Fibroblast of lung (primary cell): ENCODE measurements around the gene ZDHHC8. TPM values are rescaled to one million over a fixed set of nuclear protein-coding genes. Genes with fewer than 3 reads are reported as not detected.

Experiments used
- DNase-seq, 2 donors: peaks; one replicate each; pipeline versions ENCODE4 v3.0.0 to v3.0.0-alpha.2; 2010; ENCODE audit warnings: low read depth in 2 of 2
- H2AFZ ChIP-seq: 2 replicates; pipeline ENCODE4 v1.5.1; 2012; ENCODE audit warnings: low read length, control low read depth, inconsistent platforms
- H3K27ac ChIP-seq: 2 replicates; pipeline ENCODE4 v1.5.1; 2011; ENCODE audit warnings: low read length, control low read depth; ENCODE audit not compliant: insufficient read depth
- H3K27me3 ChIP-seq: 2 replicates; pipeline ENCODE4 v1.5.1; 2011; ENCODE audit warnings: mild to moderate bottlenecking, low read length; ENCODE audit not compliant: control insufficient read depth, insufficient read depth
- H3K36me3 ChIP-seq: 2 replicates; pipeline ENCODE4 v1.5.1; 2011; ENCODE audit warnings: low read length; ENCODE audit not compliant: control insufficient read depth, insufficient read depth
- H3K4me1 ChIP-seq: 2 replicates; pipeline ENCODE4 v1.5.1; 2011; ENCODE audit warnings: low read length; ENCODE audit not compliant: control insufficient read depth, insufficient read depth; ENCODE audit errors: extremely low read depth
- H3K4me2 ChIP-seq: 2 replicates; pipeline ENCODE4 v1.5.1; 2011; ENCODE audit warnings: low read length, control low read depth; ENCODE audit not compliant: insufficient read depth; ENCODE audit errors: extremely low read depth
- H3K4me3 ChIP-seq, 4 experiments: fragments of 200-600 bp in 1 of 4; sonication (generic) in 1 of 4; replicated peaks in 1 of 4; 2 replicates each; pipeline ENCODE4 v1.5.1; 2011 to 2016; ENCODE audit warnings: low read length in 4 of 4, low read depth in 3 of 4, mild to moderate bottlenecking in 3 of 4, control low read depth in 2 of 4, inconsistent platforms in 1 of 4, mixed read lengths in 1 of 4; ENCODE audit not compliant: insufficient read depth in 1 of 4; ENCODE audit errors: control extremely low read depth in 1 of 4
- H3K79me2 ChIP-seq: 2 replicates; pipeline ENCODE4 v1.5.1; 2012; ENCODE audit warnings: mild to moderate bottlenecking, low read length, inconsistent platforms; ENCODE audit not compliant: control insufficient read depth, insufficient read depth
- H3K9ac ChIP-seq: 2 replicates; pipeline ENCODE4 v1.5.1; 2011; ENCODE audit warnings: mild to moderate bottlenecking, low read length, control low read depth; ENCODE audit not compliant: insufficient read depth
- H3K9me3 ChIP-seq: 2 replicates; pipeline ENCODE4 v1.5.1; 2012; ENCODE audit warnings: low read depth, low read length; ENCODE audit not compliant: control insufficient read depth, insufficient read depth
- H4K20me1 ChIP-seq: 2 replicates; pipeline ENCODE4 v1.5.1; 2011; ENCODE audit warnings: low read length; ENCODE audit not compliant: control insufficient read depth, insufficient read depth; ENCODE audit errors: extremely low read depth
- EZH2 ChIP-seq: IDR thresholded peaks from 2 replicates; pipeline ENCODE4 v1.5.1; 2012; ENCODE audit warnings: low read length, control low read depth, mild to moderate bottlenecking; ENCODE audit errors: missing control alignments
- polyA plus RNA-seq, 2 donors: library from polyadenylated mRNA; depleted of rRNA in 1 of 2; stranded (reverse) in 1 of 2; unstranded in 1 of 2; fragments of >200 nt; gene quantifications; 2 replicates each; pipeline ENCODE4 v1.2.1, GENCODE V29; 2011 to 2012; ENCODE audit warnings: missing spikeins in 1 of 2
- total RNA-seq: library from RNA; depleted of rRNA; stranded (reverse); fragments of >200 nt; gene quantifications from 2 replicates; pipeline ENCODE4 v1.2.1, GENCODE V29; 2014
- TF ChIP-seq, protein P1 (sequence below), 2 donors: IDR thresholded peaks in 1 of 2; conservative IDR thresholded peaks in 1 of 2; 1 replicate in 1 of 2; 2 replicates in 1 of 2; pipeline ENCODE4 v1.5.1; 2011 to 2012; ENCODE audit warnings: low read length in 2 of 2, control low read depth in 1 of 2, inconsistent platforms in 1 of 2, low read depth in 1 of 2, mild to moderate bottlenecking in 1 of 2

ZDHHC8 gene
- total and polyA plus RNA-seq, 2 donors (not counting 1 experiment from before 2014, with no cell fraction given) = 6.6 to 26.2 TPM

- TF ChIP-seq, protein P1, sequence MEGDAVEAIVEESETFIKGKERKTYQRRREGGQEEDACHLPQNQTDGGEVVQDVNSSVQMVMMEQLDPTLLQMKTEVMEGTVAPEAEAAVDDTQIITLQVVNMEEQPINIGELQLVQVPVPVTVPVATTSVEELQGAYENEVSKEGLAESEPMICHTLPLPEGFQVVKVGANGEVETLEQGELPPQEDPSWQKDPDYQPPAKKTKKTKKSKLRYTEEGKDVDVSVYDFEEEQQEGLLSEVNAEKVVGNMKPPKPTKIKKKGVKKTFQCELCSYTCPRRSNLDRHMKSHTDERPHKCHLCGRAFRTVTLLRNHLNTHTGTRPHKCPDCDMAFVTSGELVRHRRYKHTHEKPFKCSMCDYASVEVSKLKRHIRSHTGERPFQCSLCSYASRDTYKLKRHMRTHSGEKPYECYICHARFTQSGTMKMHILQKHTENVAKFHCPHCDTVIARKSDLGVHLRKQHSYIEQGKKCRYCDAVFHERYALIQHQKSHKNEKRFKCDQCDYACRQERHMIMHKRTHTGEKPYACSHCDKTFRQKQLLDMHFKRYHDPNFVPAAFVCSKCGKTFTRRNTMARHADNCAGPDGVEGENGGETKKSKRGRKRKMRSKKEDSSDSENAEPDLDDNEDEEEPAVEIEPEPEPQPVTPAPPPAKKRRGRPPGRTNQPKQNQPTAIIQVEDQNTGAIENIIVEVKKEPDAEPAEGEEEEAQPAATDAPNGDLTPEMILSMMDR (conservative IDR thresholded peaks at IDR 0.05 in 1 of 2, IDR thresholded peaks at IDR 0.05 in 1 of 2; ENCODE audit: low read depth in 1 of 2, low read length in 2 of 2) = no peak
- no peak for TF ChIP-seq EZH2
Measured at GRCh38 chr22:20156042-20156389, 24.4 kb downstream of the ZDHHC8 start.

GRCh38 chr22:20156611-20157429, 25.2 kb downstream of the ZDHHC8 start:
- no peaks in the 10 kb centered on the region for H3K27me3 ChIP-seq
- peak; percentile 58 to 66 for DNase-seq
- H3K9ac ChIP-seq = no peak overlapping the region
- H3K4me3 ChIP-seq = no peak overlapping the region
- no peak overlapping the region for H2AFZ ChIP-seq
- no peaks in the 10 kb centered on the region for H3K79me2 ChIP-seq
- no peak overlapping the region for H3K27ac ChIP-seq
- TF ChIP-seq, protein P1 (conservative IDR thresholded peaks at IDR 0.05 in 1 of 2, IDR thresholded peaks at IDR 0.05 in 1 of 2; ENCODE audit: low read depth in 1 of 2, low read length in 2 of 2) = peak; percentile 95 to 98
- no peak for TF ChIP-seq EZH2
- no peaks in the 10 kb centered on the region for H3K36me3 ChIP-seq
- H4K20me1 ChIP-seq = no peaks in the 10 kb centered on the region
- H3K4me2 ChIP-seq = no peak overlapping the region
- H3K4me1 ChIP-seq = no peaks in the 10 kb centered on the region
- no peaks in the 10 kb centered on the region for H3K9me3 ChIP-seq

More at GRCh38 chr22:20156042-20156389, 24.4 kb downstream of the ZDHHC8 start:
- Histone ChIP-seq H2AFZ (no peak overlapping the region), H3K9me3 (no peaks in the 10 kb centered on the region), H3K79me2 (no peaks in the 10 kb centered on the region), H3K4me2 (no peak overlapping the region), H3K27ac (no peak overlapping the region), H3K4me3 (no peak overlapping the region), H3K9ac (no peak overlapping the region), H4K20me1 (no peaks in the 10 kb centered on the region), H3K27me3 (no peaks in the 10 kb centered on the region), H3K4me1 (no peaks in the 10 kb centered on the region), H3K36me3 (no peaks in the 10 kb centered on the region)
- no peak for DNase-seq

DNA sequence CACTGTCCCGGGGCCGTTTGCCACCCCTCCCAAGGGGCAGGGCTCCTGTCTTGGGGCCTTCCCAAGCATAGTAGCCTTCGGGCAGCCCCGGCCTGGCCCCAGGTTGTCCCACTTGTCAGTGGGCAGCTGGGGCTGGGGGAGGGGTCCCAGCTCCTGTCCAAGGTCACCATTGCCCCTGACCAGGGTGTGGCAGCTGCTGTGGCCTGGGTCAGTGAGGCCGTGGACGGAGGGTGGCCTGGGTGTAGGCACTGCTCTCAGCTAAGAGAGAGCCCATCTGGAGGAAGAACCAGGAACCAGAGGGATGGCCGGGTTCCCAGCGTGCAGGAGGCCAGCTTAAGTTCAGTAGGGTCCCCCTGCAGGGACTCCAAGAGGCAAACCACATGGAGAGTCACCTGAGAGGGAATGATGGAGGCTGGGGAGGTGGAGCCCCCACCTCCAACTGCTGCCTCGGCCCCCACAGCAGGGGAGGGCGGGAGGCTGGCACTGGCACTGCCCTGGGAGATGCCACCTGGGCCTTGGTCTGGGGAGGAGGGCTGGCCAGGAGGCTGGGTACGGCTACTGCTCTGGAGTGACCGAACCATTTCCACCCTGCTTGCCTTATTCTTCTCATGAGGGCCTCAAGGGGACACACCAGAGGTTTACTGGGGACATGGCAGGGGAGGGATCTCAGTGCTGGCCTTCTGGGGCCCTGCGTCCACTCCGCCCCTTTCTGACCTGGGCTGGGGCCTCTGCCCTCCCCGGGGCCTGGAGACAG, 26.0 kb downstream of the ZDHHC8 start:
- TF ChIP-seq, protein P1 (conservative IDR thresholded peaks at IDR 0.05 in 1 of 2, IDR thresholded peaks at IDR 0.05 in 1 of 2; ENCODE audit: low read depth in 1 of 2, low read length in 2 of 2) = no peak
- no peak for TF ChIP-seq EZH2
- H3K9ac ChIP-seq = no peak overlapping the region
- H3K27ac ChIP-seq = no peak overlapping the region
- no peaks in the 10 kb centered on the region for H3K79me2 ChIP-seq
- no peak overlapping the region for H3K4me2 ChIP-seq
- H4K20me1 ChIP-seq = no peaks in the 10 kb centered on the region
- H3K9me3 ChIP-seq = no peaks in the 10 kb centered on the region
- no peak overlapping the region for H2AFZ ChIP-seq
- no peak overlapping the region for H3K4me3 ChIP-seq
- DNase-seq = no peak
- H3K4me1 ChIP-seq = no peaks in the 10 kb centered on the region
- H3K36me3 ChIP-seq = no peaks in the 10 kb centered on the region
- H3K27me3 ChIP-seq = no peaks in the 10 kb centered on the region
